ENCODE data around the gene DUSP7. TPM values are rescaled to one million over a fixed set of nuclear protein-coding genes. Genes with fewer than 3 reads are reported as not detected.

DUSP7 gene
- total and polyA plus RNA-seq, 10 donors: 5.4 to 68.6 (median 36.2) TPM

GRCh38 chr3:52094571-52095485 is 38.5 kb upstream of the DUSP7 start:
- WGBS, 5 donors: 92 to 99% (median 98%) methylated on average over 11 of the region's 11 CpGs
- peak; percentile 61 for DNase-seq
- TF ChIP-seq POLR2A (IDR thresholded peaks at IDR 0.05): no peak
- no peak for TF ChIP-seq POLR2AphosphoS5 (IDR thresholded peaks at IDR 0.05)
- Histone ChIP-seq H3K4me3 (no peak overlapping the region), H3K27me3 (replicated peaks in 1 of 7) (no peaks in the 10 kb centered on the region), H3K9me3 (no peaks in the 10 kb centered on the region), H3K4me1 (peaks cover 0 to 7% (median 0%) of the 10 kb centered on the region in 6 donors), H3K36me3 (peaks cover 0 to 48% (median 0%) of the 10 kb centered on the region in 6 donors), H3K27ac (no peak overlapping the region)
- intact Hi-C loops (cut with DNase I; ENCODE audit: low total_unique reads): no loop called here

- Histone ChIP-seq H3K9me3 (no peaks in the 10 kb centered on the region), H3K27ac (no peak overlapping the region), H3K36me3 (peaks cover 0 to 48% (median 0%) of the 10 kb centered on the region in 6 donors), H3K4me1 (peaks cover 0 to 15% (median 2%) of the 10 kb centered on the region in 6 donors), H3K27me3 (replicated peaks in 1 of 7) (no peaks in the 10 kb centered on the region), H3K4me3 (no peak overlapping the region)
- TF ChIP-seq POLR2AphosphoS5 (IDR thresholded peaks at IDR 0.05): no peak
- no peak for TF ChIP-seq CTCF (IDR thresholded peaks at IDR 0.05 in 8 of 11, conservative IDR thresholded peaks at IDR 0.05 in 3 of 11)
- no peak for TF ChIP-seq POLR2A (IDR thresholded peaks at IDR 0.05)
- 80 to 96% (median 93%) methylated on average over 6 to 7 of the region's 7 CpGs for WGBS, 5 donors
- intact Hi-C loops (cut with DNase I; ENCODE audit: low total_unique reads): no loop called here
- DNase-seq: peak; percentile 41
Measured at GRCh38 chr3:52093756-52094545, 37.6 kb upstream of the DUSP7 start.

- peak; percentile 54 for DNase-seq
- Histone ChIP-seq H3K4me1 (peaks cover 0 to 26% (median 11%) of the 10 kb centered on the region in 6 donors), H3K9me3 (no peaks in the 10 kb centered on the region), H3K4me3 (no peak overlapping the region), H3K27me3 (replicated peaks in 1 of 7) (no peaks in the 10 kb centered on the region), H3K36me3 (peaks cover 0 to 46% (median 0%) of the 10 kb centered on the region in 6 donors), H3K27ac (no peak overlapping the region)
- no peak for TF ChIP-seq POLR2A (IDR thresholded peaks at IDR 0.05)
- TF ChIP-seq POLR2AphosphoS5 (IDR thresholded peaks at IDR 0.05): no peak
- no peak for TF ChIP-seq CTCF (IDR thresholded peaks at IDR 0.05 in 8 of 11, conservative IDR thresholded peaks at IDR 0.05 in 3 of 11)
- WGBS, 5 donors: 87 to 96% (median 92%) methylated on average over 7 of the region's 7 CpGs
- intact Hi-C loops (cut with DNase I; ENCODE audit: low total_unique reads): no loop called here
Measured at GRCh38 chr3:52092891-52093290, 36.5 kb upstream of the DUSP7 start.

GRCh38 chr3:52092271-52092660 is 35.9 kb upstream of the DUSP7 start:
- Histone ChIP-seq H3K27ac (no peak overlapping the region), H3K27me3 (replicated peaks in 1 of 7) (no peaks in the 10 kb centered on the region), H3K4me1 (peaks cover 0 to 32% (median 16%) of the 10 kb centered on the region in 6 donors), H3K36me3 (peaks cover 0 to 40% (median 0%) of the 10 kb centered on the region in 6 donors), H3K9me3 (no peaks in the 10 kb centered on the region), H3K4me3 (no peak overlapping the region)
- intact Hi-C loops (cut with DNase I; ENCODE audit: low total_unique reads): no loop called here
- 67 to 100% (median 86%) methylated on average over 1 of the region's 1 CpG for WGBS, 5 donors
- TF ChIP-seq CTCF (IDR thresholded peaks at IDR 0.05 in 8 of 11, conservative IDR thresholded peaks at IDR 0.05 in 3 of 11): no peak
- no peak for DNase-seq

Data from spleen (tissue), 11 donors.